Stimulated activated CD8-positive, alpha-beta memory T cell treated with anti-CD3 and anti-CD28 coated beads, Interleukin-4, amount 100 ng/mL, for 4 hours (primary cell): ENCODE results near the gene OSM.
"Not testable (repeated sequence)": the region's sequence is repeated elsewhere in the genome, so short reads cannot be mapped to it uniquely, and the experiment has no call there.

ENCODE experiments used
- DNase-seq, 2 donors: peaks; one replicate each; pipeline ENCODE4 v3.0.0-alpha.2; 2020; ENCODE audit warnings: low read depth in 2 of 2, low spot score in 1 of 2

The OSM gene

DNA sequence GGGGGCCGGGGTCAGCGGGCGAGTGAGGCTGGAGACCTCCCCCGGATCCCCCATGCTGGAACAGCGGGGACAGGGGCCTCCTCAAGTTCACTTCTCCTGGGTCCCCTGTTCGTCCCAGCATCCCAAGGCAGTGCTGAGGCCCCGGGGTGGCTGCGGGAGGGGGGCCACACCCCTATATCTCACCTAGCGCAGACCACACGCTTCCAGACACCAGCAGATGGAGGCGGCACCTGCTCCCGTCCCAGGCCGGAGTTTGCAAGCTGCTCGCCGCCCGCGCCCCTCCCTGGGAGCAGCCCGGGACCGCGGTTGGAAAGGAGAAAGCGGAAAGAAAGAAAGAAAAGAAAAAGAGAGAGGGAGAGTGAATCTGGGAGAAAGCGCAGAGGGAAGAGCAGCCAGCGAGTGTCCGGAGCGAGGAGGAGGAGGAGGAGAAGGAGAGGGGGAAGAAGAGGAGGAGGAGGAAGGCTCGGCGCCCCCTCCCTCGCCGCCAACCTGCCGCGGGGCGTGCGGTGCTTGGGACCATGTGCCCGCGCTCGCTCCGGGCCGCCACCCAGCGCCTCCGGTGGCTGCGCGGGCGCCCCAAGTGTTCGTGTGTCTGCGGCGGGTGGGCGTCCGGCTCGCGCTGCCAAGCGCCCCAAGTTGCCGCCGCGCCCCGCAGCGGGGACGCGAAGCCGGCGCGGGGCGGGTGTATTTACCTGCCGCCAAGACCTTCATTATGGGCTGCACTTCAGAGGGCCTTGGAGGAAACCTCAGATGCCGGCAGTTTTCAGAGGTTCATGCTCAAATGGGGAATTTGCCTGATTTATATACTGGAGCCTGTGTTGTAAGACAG is 20.5 kb downstream of the OSM start, which contains the start of gene LIF:
Gene LIF, minus strand, starts transcription at position 775 of the 829 bp plus-strand sequence. Its CDS starts 64 bp downstream, at position 711.
- DNase-seq, result no peak

DNA sequence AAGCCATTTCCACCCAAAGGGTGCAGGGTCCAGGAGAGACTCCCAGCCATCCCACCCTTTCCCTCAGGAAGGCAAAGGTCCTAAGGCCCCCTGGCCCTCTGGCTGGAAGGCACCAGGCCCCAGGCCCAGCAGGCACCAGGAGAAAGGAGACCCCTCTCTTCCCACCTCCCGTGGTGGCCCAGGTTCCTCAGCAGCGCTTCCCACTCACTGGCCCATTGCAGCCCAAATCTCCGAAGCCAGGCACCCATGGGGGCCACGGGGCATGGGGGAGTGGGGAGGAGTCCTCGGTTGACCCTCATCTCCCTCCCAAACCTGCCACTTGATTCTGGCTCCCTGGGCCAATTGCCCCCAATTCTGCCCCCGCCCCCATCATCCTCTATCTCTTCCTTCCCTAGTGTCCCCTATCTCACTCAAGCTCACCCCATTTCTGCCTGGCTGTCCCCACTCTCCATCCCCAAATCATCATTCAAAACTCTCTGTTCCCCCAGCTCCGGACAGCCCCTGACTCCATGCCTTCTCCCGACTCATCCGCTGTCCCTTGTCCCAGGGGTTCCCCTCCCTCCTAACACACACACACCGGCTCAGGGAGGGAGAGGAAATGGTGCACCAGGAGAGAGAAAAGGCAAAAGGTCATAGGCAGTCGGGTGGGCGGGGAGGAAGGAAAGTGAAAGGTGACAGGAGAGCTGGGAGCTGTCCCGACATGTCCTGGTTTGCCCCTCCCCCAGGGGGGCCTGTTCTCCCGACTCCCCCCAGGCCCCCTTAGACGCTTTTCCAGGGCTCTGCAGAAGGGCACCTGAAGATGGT is 21.3 kb downstream of the OSM start:
- no peak for DNase-seq

DNA sequence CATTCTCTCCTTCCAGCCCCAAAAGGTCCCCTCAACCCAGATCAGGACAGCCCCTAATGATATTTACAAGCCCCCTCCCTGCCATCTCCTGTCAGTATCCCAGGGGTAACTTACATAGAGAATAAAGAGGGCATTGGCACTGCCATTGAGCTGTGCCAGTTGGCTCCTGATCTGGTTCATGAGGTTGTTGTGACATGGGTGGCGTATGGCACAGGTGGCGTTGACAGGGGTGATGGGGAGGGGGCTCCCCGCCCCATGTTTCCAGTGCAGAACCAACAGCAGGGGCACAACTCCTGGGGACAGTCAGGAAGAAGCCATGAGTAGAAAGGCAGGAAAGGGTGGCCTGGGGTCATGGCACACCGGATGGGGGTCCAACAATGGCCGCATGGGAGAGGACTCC is 22.0 kb downstream of the OSM start:
- no peak for DNase-seq

DNA sequence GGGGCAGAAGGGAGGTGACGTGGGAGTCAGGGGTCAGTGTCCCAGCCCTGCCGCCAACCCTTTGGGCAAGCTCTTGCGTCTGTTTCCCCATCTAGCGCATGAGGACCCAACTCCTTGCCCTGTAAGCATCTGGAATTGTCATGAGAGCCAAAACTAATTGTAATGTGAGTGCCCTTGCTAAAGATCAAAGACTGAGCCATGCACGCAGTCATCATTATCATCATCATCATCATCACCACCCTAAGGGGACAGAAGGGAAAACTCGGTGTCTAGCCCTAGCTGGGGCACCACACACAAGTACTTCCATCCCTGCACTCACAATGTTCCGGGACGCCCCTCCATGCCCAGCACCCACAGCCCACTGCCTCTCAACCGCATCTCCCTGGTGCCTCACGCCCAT is 22.6 kb downstream of the OSM start:
- no peak for DNase-seq

DNA sequence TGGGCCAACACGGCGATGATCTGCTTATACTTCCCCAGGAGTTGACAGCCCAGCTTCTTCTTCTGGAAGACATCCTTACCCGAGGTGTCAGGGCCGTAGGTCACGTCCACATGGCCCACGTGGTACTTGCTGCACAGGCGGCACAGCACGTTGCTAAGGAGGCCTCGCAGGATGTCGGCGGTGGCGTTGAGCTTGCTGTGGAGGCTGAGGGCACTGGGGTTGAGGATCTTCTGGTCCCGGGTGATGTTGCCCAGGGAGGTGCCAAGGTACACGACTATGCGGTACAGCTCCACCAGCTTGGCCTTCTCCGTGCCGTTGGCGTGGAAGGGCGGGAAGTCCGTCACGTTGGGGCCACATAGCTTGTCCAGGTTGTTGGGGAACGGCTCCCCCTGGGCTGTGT is 23.0 kb downstream of the OSM start:
- no peak for DNase-seq

DNA sequence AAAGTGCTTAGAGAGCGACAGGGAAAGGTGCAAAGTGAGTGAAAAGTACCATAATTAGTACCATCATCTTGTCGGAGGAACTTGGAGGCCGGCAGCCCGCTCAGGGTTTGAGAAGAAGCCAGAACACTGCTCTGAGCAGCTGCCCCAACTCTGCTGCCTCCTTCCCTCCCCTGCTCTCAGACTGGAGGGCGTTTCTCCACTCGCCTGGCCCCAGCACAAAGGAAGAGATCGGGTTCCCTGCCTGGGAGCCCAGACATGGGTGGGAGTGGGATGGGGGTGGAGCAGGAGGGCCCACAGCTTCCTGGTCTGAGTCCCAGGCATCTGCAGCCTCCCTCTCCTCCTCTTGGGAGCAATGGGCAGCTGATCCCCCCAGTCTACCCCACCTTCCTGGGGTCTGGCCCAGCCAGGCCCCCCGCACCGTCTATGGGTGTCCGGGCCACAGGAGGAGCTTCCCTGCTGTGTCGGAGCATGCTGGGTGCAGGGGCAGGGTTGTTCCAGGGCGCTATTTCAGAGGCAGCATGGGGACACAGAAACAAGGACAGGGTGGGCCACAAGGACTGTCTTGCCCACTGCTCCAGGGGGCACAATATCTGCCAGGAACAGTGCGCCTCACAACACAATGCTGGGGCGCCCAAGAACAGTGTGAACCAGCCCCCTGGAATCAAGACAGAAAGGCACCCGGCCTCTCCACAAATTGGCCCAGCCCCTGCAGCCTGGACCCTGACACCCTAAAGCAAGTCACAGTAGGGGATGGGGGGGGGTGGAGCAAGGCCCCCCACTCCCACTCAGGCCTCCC is 24.9 kb downstream of the OSM start:
- no peak for DNase-seq

DNA sequence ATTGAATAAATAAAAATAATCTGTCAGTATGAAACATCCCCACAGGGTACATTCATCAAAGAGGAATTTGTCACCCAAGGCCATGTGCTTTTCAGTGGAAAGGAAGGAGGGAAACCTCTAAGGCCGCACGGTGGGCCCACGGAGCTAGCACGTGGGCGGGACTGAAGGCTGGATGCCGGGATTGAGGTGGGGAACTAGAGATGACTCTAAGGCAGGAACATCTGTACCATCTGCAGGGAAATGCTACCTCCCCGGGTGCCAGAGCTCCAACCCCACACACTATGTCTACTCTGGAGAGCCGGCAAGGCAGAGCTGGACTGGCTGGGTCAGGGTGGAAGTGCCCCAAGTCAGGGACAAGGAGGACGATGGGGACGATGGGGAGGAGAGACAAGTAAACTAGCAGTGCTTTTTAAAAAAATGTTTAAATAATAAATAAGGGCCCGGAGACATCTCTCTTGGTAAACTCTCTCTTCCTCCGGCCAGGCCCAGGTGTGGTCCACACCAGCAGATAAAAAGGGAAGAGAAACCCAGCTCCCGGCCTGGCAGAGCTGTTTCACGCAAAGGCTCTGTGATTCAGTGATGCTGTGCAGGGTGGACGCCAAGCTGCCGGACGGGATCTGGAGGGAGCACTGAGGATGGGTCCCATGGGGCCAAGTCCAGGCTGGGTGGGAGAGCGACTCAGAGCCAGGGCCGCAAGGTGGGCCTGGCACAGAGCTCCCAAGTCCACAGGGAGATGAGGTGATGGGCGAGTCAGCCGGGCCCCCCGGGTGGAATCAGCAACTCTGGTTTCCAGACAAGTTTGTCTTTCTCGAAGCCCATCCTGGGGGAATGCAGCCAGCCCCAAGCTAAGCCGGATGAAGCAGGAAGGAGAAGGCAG is 25.9 kb downstream of the OSM start:
- no peak for DNase-seq

DNA sequence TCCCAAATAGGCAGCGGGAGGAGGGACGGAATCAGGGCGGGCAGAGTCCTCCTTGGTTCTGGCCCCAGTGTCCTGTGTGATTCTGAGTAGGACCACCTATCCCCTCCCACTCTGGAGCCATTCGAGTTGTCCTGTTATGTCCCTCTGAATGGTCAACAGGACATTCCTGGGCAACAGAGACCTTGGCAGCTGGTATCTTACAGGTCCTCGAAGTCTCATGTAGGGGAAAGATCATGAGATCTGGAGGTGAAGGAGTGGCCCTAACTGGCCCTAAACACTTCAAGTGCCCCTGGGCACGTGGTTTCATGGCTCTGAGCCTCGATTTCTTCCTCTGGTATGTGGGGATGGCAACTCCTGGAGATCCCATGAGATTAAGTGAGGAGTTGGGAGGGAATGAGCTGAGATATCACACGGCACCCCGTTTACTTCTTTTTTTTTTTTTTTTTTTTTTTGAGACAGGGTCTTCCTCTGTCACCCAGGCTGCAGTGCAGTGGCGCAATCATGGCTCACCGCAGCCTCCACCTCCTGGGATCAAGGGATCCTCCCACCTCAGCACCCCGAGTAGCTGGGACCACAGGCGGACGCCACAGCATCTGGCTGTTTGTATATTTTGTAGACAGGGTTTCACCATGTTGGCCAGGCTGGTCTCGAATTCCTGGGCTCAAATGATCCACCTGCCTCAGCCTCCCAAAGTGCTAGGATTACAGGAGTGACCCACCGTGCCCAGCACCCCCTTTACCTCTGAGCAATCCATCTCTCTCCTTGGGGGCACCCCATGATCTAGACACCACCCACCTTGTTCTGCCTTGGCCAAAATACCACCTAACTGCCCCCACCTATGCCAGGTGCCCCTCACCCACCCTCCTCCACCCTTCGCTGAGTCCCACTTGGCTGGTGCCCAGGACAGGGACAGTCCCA is 26.9 kb downstream of the OSM start:
- DNase-seq, result no peak

DNA sequence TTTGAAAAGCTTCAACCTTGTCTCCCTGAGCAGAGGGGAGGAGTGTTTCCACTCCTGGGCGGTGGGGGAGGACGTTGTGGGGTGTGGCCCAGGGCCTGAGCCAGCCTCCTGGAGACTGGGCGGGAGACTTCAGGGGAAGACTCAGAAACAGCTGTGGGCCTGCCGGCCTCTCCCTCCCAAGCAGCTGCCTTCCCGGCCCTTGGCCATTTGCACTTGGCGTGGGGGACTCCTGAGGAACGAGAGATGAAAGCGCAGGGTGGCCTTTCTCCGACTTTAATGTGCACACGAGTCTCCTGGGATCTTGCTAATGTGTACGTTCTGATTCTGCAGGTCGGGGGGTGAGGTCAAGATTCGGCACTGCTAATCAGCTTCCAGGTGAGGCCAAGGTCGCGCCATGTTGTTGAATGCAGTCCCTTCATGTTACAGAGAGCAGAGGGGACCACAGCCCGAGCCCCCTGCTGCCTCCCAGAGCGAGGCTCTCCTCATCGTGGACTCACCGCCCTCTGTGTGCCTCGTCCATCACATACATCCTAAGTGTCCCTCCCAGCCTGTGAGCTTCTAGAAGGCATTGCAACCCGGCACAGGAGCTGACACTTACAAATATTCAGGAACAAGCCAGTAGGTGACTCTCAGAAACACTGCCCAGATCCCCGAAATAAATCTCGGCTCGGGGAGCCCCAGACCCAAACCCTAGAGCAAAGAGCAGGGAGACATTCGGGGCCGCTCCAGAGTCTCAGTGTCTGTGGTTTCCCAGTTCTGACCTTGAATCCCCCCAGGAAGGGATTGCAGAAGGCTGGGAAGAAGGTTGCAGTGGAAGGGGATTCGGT is 27.8 kb downstream of the OSM start:
- DNase-seq, result no peak

DNA sequence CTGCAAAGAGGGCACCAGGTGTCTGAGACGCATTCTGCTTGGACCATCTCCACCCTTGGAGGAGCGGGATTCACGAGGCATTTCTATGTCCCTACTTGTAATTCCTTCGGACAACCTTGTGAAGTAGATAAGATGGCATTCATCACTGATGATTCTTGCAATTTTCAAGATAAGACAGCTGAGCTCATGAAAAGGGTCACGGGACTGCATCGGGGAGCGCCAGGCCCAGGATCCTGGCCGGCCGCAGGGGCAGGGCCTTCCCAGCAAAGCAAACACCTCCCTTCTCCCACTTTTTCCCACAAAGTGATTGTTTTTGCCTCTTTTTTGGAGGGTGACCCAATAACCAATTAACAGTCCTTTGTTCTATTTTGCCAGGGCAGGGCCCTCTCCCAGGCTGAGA is 28.5 kb downstream of the OSM start:
- DNase-seq, result no peak

DNA sequence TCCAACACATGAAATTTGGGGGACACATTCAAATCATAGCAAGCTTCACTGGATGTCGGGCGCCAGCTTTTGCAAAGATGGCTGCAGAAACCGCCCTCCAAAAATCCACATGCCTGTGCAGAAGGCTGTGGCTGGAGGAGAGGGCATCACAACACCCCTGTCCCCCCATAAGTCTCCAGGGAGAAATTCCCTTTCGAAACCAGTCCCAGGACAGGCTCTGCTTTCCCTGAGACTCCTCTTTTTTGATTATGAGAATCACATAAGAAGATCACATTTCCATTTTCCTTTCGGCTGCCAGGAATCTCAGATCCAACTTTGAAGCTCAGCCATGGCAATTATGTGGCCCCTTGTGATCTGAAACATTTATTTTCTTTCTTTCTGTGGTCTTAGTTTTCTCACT is 29.8 kb downstream of the OSM start:
- no peak for DNase-seq

DNA sequence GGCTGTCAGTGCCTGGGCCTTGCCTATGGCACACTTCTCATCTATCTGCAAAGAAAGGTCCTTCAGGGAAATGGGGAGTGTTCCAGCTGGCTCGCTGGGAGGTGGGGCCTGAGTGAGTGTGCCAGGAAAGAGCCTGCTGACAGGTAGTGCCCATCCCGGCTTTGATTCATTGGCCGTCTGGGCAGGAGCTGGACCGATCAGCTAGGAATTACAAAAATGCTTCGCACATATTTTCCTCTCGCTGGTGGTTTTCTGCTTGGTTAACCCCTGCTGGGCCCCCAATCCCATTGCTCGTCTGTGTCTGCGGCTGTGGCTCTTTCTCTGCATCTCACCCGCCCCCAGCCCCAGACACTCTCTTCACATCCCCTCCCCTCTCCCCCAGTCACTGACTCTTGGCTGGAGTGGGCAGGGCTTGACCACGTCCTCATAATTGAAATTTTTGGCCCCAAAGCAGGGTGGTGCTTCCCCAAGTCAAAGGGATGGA is 30.9 kb downstream of the OSM start:
- no peak for DNase-seq

DNA sequence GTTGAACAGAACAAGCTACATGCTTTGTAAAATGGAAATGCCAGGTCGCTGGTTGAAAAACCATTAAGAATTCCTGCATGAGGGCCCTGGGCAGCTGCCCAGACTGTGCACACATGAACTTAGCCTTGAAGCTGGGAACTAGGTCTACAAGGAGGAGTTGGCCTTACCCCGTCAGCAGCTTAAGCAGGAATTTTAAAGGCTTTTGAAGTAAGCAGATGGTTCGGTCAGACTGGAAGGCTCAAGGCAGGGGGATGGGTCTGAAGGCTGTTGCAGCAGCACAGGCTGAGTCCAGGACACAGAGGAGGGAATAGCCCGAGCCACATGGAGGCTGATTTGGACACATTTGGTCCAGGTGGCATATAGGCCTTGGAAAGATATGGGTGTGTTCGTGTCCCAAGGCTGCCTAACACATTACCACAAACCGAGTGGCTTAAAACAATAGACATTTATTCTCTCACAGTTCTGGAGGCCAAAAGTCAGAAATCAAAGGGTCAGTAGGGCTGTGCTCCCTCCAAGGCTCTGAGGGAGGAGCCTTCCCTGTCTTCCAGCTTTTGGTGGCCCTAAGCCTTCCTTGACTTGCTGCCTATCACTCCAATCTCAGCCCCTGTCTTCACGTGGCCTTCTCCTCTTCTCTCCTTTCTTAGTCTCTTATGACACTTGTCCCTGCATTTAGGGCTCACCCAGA is 31.7 kb downstream of the OSM start:
- DNase-seq, result no peak

DNA sequence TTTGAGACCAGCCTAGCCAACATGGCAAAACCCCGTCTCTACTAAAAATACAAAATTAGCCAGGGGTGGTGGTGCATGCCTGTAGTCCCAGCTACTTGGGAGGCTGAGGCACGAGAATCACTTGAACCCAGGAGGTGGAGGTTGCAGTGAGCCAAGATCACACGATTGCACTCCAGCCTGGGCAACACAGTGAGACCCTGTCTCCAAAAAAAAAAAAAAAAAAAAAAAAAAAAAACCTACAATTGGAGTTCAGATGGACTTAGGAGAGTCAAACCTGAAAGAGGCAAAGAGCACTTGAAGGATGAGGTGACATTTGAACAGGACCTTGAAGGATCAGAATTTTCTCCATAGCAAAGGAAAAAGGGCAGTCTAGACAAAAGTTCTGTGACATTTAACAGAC is 32.3 kb downstream of the OSM start:
- DNase-seq, result not testable (repeated sequence)

DNA sequence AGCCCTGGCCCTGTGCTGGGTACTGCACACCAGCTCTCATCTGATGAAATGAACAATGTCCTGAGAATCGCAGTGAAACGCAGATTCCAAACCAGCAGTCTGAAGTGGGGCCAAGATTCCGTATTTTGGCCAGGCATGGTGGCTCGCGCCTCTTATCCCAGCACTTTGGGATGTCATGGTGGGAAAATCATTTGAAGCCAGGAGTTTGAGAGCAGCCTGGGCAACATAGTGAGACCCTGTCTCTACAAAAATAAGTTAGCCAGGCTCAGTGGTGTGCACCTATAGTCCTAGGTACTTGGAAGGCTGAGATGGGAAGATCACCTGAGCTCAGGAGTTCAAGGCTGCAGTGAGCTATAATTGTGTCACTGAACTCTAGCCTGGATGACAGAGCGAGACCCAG is 33.1 kb downstream of the OSM start:
- no peak for DNase-seq

DNA sequence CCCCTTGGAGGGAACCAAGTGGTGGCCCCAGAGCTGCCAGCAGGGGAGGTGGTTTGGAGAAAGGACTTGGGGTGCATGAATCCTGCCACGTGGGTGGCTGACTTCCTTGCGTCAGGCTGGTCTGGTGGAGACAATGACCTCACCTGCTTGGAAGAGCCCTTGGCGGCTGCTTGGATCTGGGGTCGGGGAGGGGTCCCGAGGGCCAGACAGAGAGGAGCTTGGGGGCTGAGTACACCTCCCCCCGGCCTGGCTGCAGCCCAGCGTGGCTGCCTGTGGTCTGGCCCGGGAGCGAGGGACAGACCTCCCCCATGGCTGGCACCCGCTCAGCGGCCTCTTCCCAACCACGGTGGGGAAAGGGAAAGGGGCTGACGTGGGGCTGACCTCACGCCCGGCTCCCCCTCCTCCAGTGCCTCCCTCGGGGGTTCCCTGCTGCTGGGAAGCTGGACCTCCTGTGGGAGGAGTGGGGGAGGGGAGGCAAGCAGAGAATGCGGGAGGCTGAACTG is 33.9 kb downstream of the OSM start:
- DNase-seq, result no peak

DNA sequence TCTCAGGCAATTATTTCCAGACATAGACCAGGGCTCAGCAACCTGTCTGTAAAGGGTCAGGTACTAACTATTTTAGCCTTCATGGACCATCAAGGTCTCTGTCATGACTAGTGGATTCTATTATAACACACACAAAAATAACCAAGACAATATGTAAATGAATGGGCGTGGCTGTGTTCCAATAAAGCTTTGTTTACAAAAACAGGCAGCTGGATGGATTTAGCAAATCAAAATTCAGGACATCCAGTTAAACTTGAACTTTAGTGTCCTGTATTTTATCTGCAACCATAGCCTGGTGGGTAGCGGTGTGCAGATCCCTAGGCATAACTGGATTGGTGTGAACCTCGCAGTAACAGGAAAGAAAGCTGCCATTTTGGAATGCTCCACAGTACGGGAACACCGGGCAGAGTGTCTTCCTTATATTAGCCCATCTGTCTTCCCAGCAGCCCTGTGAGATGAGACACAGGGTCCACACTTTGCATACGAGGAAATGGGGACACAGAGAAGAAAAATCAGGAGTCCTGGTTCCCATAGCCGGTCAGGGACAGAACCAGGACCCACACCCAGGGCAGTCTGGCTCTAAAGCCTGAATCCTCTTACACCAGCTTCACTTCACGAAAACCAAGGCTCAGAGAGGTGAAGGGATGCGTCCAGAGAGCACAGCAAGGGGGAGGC is 35.7 kb downstream of the OSM start:
- no peak for DNase-seq
